BLaER1 treated with 17β-estradiol and CSF1 and Interleukin-3, amounts not matched to agents 10 nM and 100 nM (cell line): ENCODE results near the gene PTPRN2.
"Not testable (repeated sequence)": the region's sequence is repeated elsewhere in the genome, so short reads cannot be mapped to it uniquely, and the experiment has no call there.

Source experiments
- H3K27ac ChIP-seq, 11 experiments: shearing (Covaris generic); formaldehyde crosslinking; 2 replicates each; pipeline ENCODE4 v1.8.1; 2022
- H3K27me3 ChIP-seq, 11 experiments: shearing (Covaris generic); formaldehyde crosslinking; 2 replicates each; pipeline ENCODE4 v1.8.1; 2022
- H3K36me3 ChIP-seq, 11 experiments: shearing (Covaris generic); formaldehyde crosslinking; 2 replicates each; pipeline ENCODE4 v1.8.1; 2022
- H3K4me1 ChIP-seq, 10 experiments: shearing (Covaris generic); formaldehyde crosslinking; 2 replicates each; pipeline ENCODE4 v1.8.1; 2022
- H3K4me2 ChIP-seq, 11 experiments: shearing (Covaris generic); formaldehyde crosslinking; 2 replicates each; pipeline ENCODE4 v1.8.1; 2022
- H3K4me3 ChIP-seq, 10 experiments: shearing (Covaris generic); formaldehyde crosslinking; 2 replicates each; pipeline ENCODE4 v1.8.1; 2022
- H3K9ac ChIP-seq, 11 experiments: shearing (Covaris generic); formaldehyde crosslinking; 2 replicates each; pipeline ENCODE4 v1.8.1; 2022
- H3K9me3 ChIP-seq, 11 experiments: shearing (Covaris generic); formaldehyde crosslinking; replicated peaks in 1 of 11; 2 replicates each; pipeline ENCODE4 v1.8.1; 2022
- H4K20me1 ChIP-seq, 11 experiments: shearing (Covaris generic); formaldehyde crosslinking; 2 replicates each; pipeline ENCODE4 v1.8.1; 2022
- Cebpa-rat ChIP-seq, 11 experiments: shearing (Covaris generic); IDR thresholded peaks; 2 replicates each; pipeline ENCODE4 v1.8.1; 2022

The PTPRN2 gene

DNA sequence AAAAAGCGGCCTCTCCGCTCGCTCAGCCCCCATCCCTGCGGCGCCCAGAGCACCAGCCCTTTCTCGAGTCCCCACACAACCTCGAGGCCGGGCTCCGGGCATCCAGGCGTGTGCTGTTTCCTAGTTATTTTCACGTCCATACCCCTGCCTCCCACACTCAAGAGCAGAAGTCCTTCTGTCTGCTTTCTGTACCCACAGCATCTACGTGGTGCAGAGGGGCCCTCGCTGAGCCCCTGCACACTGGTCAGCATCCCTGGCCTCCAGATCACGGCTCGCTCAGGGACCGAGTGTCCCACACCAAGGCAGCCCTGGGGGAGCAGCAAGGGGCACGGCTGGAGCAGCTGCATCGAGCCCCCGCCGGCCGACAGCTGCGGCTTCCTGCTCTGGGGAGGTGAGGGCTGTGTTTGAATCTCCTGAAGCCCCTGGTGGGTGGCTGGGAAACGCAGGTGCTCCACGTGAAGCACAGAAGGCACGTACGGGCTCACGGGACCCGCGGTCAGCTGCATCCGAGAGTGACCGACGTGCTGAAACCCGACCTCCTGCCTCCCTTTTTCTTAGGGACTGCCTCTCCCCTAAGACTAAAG is 917.8 kb downstream of the PTPRN2 start:
- TF ChIP-seq Cebpa-rat (IDR thresholded peaks at IDR 0.05): peak in 1 of 11 experiments; percentile 6; a peak in 4 of 22 replicates
- Histone ChIP-seq H3K27me3 (peaks cover 0 to 72% (median 8%) of the 10 kb centered on the region in 11 experiments; a peak in 13 of 22 replicates), H3K9ac (peak overlapping the region in 9 of 11 experiments; percentile 39 to 85 (median 74); a peak in 18 of 22 replicates), H4K20me1 (peaks cover 0 to 7% (median 0%) of the 10 kb centered on the region in 11 experiments; a peak in 1 of 22 replicates), H3K4me3 (peak overlapping the region; percentile 19 to 61 (median 44); a peak in 18 of 20 replicates), H3K27ac (peak overlapping the region in 10 of 11 experiments; percentile 41 to 98 (median 86); a peak in 20 of 22 replicates), H3K4me1 (peaks cover 51 to 94% (median 90%) of the 10 kb centered on the region in 10 experiments), H3K9me3 (peaks cover 0 to 3% (median 0%) of the 10 kb centered on the region in 11 experiments; a peak in 1 of 22 replicates), H3K36me3 (no peaks in the 10 kb centered on the region), H3K4me2 (peak overlapping the region; percentile 85 to 97 (median 92))

DNA sequence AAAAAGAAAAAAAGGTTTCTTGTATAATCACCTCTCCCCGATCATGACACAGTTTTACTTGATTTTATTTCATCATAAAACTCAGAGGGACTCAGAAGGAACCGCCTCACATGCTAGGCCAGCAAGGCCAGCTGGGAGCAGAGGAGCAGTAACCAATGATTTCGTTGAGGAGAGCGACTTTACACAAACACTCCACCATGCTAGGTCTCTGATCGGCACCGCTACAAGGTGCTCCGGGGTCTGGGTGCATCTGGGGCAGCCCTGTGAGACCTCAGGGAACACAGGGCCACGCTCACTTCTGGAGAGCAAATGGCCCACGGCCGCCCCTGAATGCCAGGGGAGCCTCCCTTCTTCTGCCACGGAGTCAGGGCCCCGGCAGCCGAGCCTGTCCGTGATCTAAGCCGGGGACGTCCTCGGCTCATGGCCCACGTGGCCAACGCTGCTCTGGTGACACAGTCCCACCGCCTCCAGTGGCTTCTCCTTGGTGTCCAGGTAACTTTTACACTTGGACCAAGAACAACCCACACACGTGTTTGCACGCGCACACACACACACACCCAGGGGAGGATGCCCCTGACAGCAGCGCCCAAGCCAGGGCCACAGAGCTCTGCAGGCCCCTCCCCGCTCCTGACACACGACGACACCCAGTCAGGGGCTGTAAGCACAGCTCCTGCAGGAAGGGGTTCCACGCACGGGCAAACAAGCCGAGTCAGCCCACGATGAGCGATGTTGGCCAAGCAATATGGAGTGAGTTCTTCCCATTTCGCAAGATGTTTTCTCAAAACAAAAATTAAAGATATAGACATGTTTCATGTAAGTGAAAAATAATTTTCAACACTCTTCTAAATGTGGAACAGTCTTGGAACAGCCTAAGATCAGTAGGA is 918.5 kb downstream of the PTPRN2 start:
- Histone ChIP-seq H3K36me3 (no peaks in the 10 kb centered on the region), H3K4me1 (peaks cover 45 to 94% (median 88%) of the 10 kb centered on the region in 10 experiments), H3K27me3 (peaks cover 0 to 65% (median under 1%) of the 10 kb centered on the region in 11 experiments; a peak in 10 of 22 replicates), H3K9me3 (peaks cover 0 to 3% (median 0%) of the 10 kb centered on the region in 11 experiments; a peak in 1 of 22 replicates), H3K4me3 (peak overlapping the region; percentile 19 to 61 (median 44); a peak in 16 of 20 replicates), H3K4me2 (peak overlapping the region; percentile 85 to 97 (median 92)), H3K27ac (peak overlapping the region in 10 of 11 experiments; percentile 41 to 98 (median 86); a peak in 20 of 22 replicates), H4K20me1 (peaks cover 0 to under 1% (median 0%) of the 10 kb centered on the region in 11 experiments; a peak in 1 of 22 replicates), H3K9ac (peak overlapping the region in 10 of 11 experiments; percentile 11 to 85 (median 72); a peak in 18 of 22 replicates)
- peak in 7 of 11 experiments; percentile 24 to 86 (median 61); a peak in 9 of 22 replicates for TF ChIP-seq Cebpa-rat (IDR thresholded peaks at IDR 0.05)

DNA sequence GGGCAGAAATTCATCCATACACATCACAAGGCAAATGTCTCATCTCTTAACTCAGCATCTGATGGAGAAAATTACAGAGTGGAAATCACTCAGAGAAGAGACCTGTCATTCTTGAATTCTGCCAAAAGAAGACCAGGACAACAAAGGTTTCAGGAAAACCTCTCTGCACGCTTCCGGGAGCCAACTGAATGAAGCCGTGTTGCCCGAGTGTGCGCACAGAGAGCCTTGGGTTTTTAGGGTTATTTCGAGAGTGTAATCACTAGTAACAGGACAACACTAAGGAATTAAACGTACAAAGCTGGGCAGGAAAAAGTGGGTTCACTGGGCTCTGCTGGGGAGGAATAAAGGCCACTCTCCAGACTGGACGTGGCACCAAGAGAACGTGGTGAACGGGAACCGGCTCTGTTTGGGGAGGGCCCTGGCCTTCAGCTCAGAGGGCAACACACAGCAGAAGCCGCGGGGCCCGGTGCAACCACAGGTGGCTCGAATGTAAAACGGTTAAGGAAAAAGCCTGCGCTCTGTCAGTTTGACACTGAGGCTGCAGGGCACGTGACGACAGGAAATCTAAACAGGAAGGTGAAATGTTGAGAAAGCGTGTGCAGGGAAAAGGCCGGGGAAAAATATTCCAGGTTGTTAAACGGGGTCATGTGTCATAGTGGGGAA is 919.3 kb downstream of the PTPRN2 start:
- peaks cover 45 to 94% (median 88%) of the 10 kb centered on the region in 10 experiments for H3K4me1 ChIP-seq
- H3K27ac ChIP-seq: peak overlapping the region in 9 of 11 experiments; percentile 54 to 98 (median 89); a peak in 18 of 22 replicates
- peak overlapping the region in 4 of 10 experiments; percentile 10 to 45 (median 23); a peak in 4 of 20 replicates for H3K4me3 ChIP-seq
- no peaks in the 10 kb centered on the region for H3K36me3 ChIP-seq
- peaks cover 0 to 66% (median under 1%) of the 10 kb centered on the region in 11 experiments; a peak in 9 of 22 replicates for H3K27me3 ChIP-seq
- H3K9ac ChIP-seq: peak overlapping the region in 9 of 11 experiments; percentile 11 to 85 (median 74); a peak in 17 of 22 replicates
- TF ChIP-seq Cebpa-rat (IDR thresholded peaks at IDR 0.05): peak in 2 of 11 experiments; percentile 19 to 23; a peak in 2 of 22 replicates
- H4K20me1 ChIP-seq: no peaks in the 10 kb centered on the region; a peak in 1 of 22 replicates
- H3K9me3 ChIP-seq: peaks cover 0 to 3% (median 0%) of the 10 kb centered on the region in 11 experiments; a peak in 1 of 22 replicates
- H3K4me2 ChIP-seq: peak overlapping the region; percentile 85 to 97 (median 92)

DNA sequence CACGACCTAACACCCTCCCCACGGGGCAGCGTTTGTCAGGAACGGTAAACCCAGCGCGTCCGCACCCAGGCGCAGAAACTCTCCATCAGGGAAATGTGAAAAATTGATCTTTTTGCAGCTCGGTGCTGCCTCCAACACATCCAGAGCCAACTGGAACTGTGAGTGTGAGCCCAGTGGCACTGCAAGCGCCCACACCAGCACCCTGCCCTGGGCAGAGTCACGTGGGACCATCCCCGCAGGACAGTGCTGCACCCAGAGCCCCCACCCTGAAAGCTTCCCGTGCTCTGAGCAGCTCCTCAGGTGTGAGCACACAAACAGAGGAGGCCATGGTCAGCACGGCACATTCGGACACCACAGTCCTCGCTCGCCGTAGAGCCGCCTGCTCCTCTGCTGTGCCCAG is 919.9 kb downstream of the PTPRN2 start:
- H3K27ac ChIP-seq: peak overlapping the region in 8 of 11 experiments; percentile 78 to 98 (median 90); a peak in 16 of 22 replicates
- no peaks in the 10 kb centered on the region; a peak in 1 of 22 replicates for H4K20me1 ChIP-seq
- TF ChIP-seq Cebpa-rat (IDR thresholded peaks at IDR 0.05): no peak
- peak overlapping the region; percentile 85 to 97 (median 92) for H3K4me2 ChIP-seq
- no peak overlapping the region; a peak in 1 of 20 replicates for H3K4me3 ChIP-seq
- peaks cover 0 to 66% (median 7%) of the 10 kb centered on the region in 11 experiments; a peak in 9 of 22 replicates for H3K27me3 ChIP-seq
- peak overlapping the region in 6 of 11 experiments; percentile 65 to 85 (median 80); a peak in 13 of 22 replicates for H3K9ac ChIP-seq
- peaks cover 45 to 94% (median 88%) of the 10 kb centered on the region in 10 experiments for H3K4me1 ChIP-seq
- H3K9me3 ChIP-seq: peaks cover 0 to 3% (median 0%) of the 10 kb centered on the region in 11 experiments; a peak in 2 of 22 replicates
- no peaks in the 10 kb centered on the region for H3K36me3 ChIP-seq

DNA sequence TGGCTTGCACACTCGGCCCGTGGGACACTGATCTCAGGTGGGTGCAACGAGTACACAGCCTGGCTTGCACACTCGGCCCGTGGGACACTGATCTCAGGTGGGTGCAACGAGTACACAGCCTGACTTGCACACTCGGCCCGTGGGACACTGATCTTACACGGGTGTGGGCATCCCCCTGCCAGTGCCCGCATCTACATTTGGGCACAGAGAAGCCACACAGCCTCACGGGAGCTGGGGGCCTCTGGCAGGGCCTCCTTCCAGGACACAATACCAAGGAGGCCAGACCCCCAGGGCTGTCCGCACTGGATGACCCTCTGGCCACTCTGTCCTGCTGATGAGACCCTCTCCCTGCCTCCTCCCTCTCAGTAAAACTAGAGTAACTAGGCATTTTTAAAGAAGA is 920.4 kb downstream of the PTPRN2 start:
- peaks cover 0 to 3% (median 0%) of the 10 kb centered on the region in 11 experiments; a peak in 2 of 22 replicates for H3K9me3 ChIP-seq
- H3K36me3 ChIP-seq: no peaks in the 10 kb centered on the region
- no peak overlapping the region; a peak in 1 of 20 replicates for H3K4me3 ChIP-seq
- peak overlapping the region; percentile 85 to 97 (median 92); a peak in 21 of 22 replicates for H3K4me2 ChIP-seq
- H3K9ac ChIP-seq: peak overlapping the region in 6 of 11 experiments; percentile 65 to 85 (median 80); a peak in 11 of 22 replicates
- H3K27me3 ChIP-seq: peaks cover 0 to 66% (median 8%) of the 10 kb centered on the region in 11 experiments; a peak in 9 of 22 replicates
- H4K20me1 ChIP-seq: no peaks in the 10 kb centered on the region; a peak in 1 of 22 replicates
- no peak for TF ChIP-seq Cebpa-rat (IDR thresholded peaks at IDR 0.05)
- H3K4me1 ChIP-seq: peaks cover 45 to 94% (median 88%) of the 10 kb centered on the region in 10 experiments
- H3K27ac ChIP-seq: peak overlapping the region in 7 of 11 experiments; percentile 80 to 98 (median 92); a peak in 15 of 22 replicates

DNA sequence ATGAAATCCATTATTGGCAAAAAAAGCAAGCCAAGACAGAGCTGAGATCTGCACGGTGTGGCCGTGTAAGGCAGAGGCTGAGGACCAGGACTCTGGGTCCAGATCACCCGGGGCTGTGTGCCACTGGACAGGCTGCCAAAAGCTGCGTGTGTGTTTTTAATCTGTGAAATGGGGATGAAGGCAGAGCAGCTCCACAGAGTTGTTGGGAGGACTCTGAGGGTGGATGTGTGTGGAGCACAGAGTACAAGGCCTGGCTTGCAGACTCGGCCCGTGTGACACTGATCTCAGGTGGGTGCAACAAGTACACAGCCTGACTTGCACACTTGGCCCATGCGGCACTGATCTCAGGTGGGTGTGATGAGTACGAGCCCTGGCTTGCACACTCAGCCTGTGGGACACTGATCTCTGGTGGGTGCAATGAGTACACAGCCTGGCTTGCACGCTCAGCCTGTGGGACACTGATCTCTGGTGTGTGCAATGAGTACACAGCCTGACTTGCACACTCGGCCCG is 921.0 kb downstream of the PTPRN2 start:
- H3K9me3 ChIP-seq: peaks cover 0 to 3% (median 0%) of the 10 kb centered on the region in 11 experiments; a peak in 2 of 22 replicates
- peaks cover 44 to 94% (median 88%) of the 10 kb centered on the region in 10 experiments for H3K4me1 ChIP-seq
- no peaks in the 10 kb centered on the region; a peak in 1 of 22 replicates for H4K20me1 ChIP-seq
- peak overlapping the region in 8 of 11 experiments; percentile 7 to 97 (median 92); a peak in 12 of 22 replicates for H3K4me2 ChIP-seq
- H3K27ac ChIP-seq: no peak overlapping the region
- H3K4me3 ChIP-seq: no peak overlapping the region
- no peaks in the 10 kb centered on the region for H3K36me3 ChIP-seq
- peaks cover 0 to 61% (median 8%) of the 10 kb centered on the region in 11 experiments; a peak in 9 of 22 replicates for H3K27me3 ChIP-seq
- H3K9ac ChIP-seq: no peak overlapping the region
- TF ChIP-seq Cebpa-rat (IDR thresholded peaks at IDR 0.05): no peak

DNA sequence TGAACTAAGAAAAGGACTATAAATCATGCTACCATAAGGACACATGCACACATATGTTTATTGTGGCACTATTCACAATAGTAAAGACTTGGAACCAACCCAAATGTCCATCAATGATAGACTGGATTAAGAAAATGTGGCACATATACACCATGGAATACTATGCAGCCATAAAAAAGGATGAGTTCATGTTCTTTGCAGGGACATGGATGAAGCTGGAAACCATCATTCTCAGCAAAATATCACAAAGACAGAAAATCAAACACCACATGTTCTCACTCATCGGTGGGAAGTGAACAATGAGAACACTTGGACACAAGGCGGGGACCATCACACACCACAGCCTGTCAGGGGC is 922.0 kb downstream of the PTPRN2 start:
- not testable (repeated sequence) for H3K9me3 ChIP-seq, H3K4me2 ChIP-seq, H3K4me3 ChIP-seq, H3K27ac ChIP-seq, H3K9ac ChIP-seq, H3K36me3 ChIP-seq, H4K20me1 ChIP-seq
- Histone ChIP-seq H3K4me1 (peaks cover 42 to 94% (median 88%) of the 10 kb centered on the region in 10 experiments), H3K27me3 (peaks cover 0 to 57% (median 8%) of the 10 kb centered on the region in 11 experiments; a peak in 9 of 22 replicates)
